H1 (cell line): ENCODE results near the gene MAN2A1. TPM values are rescaled to one million over a fixed set of nuclear protein-coding genes. Genes with fewer than 3 reads are reported as not detected.

Source experiments
- CTCF ChIP-seq, 3 experiments: IDR thresholded peaks; 1 replicate in 2 of 3; 2 replicates in 1 of 3; pipeline versions ENCODE4 v1.5.1 to v1.6.1; 2011; ENCODE audit warnings: low read length in 3 of 3, mild to moderate bottlenecking in 3 of 3, inconsistent platforms in 2 of 3, low read depth in 1 of 3, moderate library complexity in 1 of 3; ENCODE audit not compliant: insufficient read depth in 1 of 3; ENCODE audit errors: control extremely low read depth in 1 of 3
- JUN ChIP-seq: IDR thresholded peaks from 2 replicates; pipeline ENCODE4 v1.6.1; 2011; ENCODE audit warnings: low read depth, mild to moderate bottlenecking, improper control_type of control experiment, low read length
- RNF2 ChIP-seq: fragments of 200-900, 300-1000 bp; sonication (generic); IDR thresholded peaks from 2 replicates; pipeline ENCODE4 v1.7.1; 2016; ENCODE audit warnings: borderline replicate concordance, low read depth, mild to moderate bottlenecking, antibody characterized with exemption, low read length; ENCODE audit not compliant: poor library complexity, severe bottlenecking; ENCODE audit errors: missing control alignments
- SAP30 ChIP-seq: fragments of 300-600 bp; sonication (generic); IDR thresholded peaks from 2 replicates; pipeline ENCODE4 v1.7.1; 2012; ENCODE audit warnings: low read length, moderate library complexity, mild to moderate bottlenecking, inconsistent platforms; ENCODE audit not compliant: insufficient read depth, insufficient replicate concordance
- polyA plus RNA-seq, 7 experiments: library from polyadenylated mRNA; depleted of rRNA in 3 of 7; stranded (reverse) in 5 of 7; unstranded in 2 of 7; fragments of >200 nt in 5 of 7; fragments of 200-250 nt in 2 of 7; gene quantifications; 1 replicate in 5 of 7; 2 replicates in 1 of 7; 4 replicates in 1 of 7; pipeline versions ENCODE4 v1.2.1 to v1.2.3, GENCODE V29; 2011 to 2013; ENCODE audit warnings: missing spikeins in 2 of 7, mixed read lengths in 2 of 7
- total RNA-seq: library from RNA; stranded (reverse); fragmentation: NEBNext Ultra II Directional; extraction: Animal tissue kit (Norgen Biotek cat#: 25700); gene quantifications from 2 replicates; pipeline ENCODE4 v1.2.1, GENCODE V29; 2021
- TF ChIP-seq, protein P1 (sequence below): IDR thresholded peaks from 2 replicates; pipeline ENCODE4 v1.6.1; 2011; ENCODE audit warnings: low read length, improper control_type of control experiment

The MAN2A1 gene
- total and polyA plus RNA-seq, 2 of the 8 experiments (the other 6 are each of a cell fraction or from before 2014, with no cell fraction given) = 29.1 to 102 TPM

GRCh38 chr5:109709225-109709624 is 19.5 kb downstream of the MAN2A1 start (continued):
- TF ChIP-seq CTCF (IDR thresholded peaks at IDR 0.05; ENCODE audit: control extremely low read depth in 1 of 3, insufficient read depth in 1 of 3, low read depth in 1 of 3, low read length in 3 of 3) = no peak
- no peak for TF ChIP-seq JUN
- TF ChIP-seq SAP30 = no peak
- TF ChIP-seq, protein P1, sequence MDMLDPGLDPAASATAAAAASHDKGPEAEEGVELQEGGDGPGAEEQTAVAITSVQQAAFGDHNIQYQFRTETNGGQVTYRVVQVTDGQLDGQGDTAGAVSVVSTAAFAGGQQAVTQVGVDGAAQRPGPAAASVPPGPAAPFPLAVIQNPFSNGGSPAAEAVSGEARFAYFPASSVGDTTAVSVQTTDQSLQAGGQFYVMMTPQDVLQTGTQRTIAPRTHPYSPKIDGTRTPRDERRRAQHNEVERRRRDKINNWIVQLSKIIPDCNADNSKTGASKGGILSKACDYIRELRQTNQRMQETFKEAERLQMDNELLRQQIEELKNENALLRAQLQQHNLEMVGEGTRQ = no peak
- no peak for TF ChIP-seq RNF2
